GM23248 (cell line): ENCODE data around the gene GGT5. TPM values are rescaled to one million over a fixed set of nuclear protein-coding genes. Genes with fewer than 3 reads are reported as not detected.
A peak's percentile ranks its signal among the peaks of the same experiment; 100 is the strongest.
"Not testable (repeated sequence)": the region's sequence is repeated elsewhere in the genome, so short reads cannot be mapped to it uniquely, and the experiment has no call there.

Experiments
- DNase-seq: peaks from one replicate; pipeline ENCODE4 v3.0.0-alpha.2; 2015
- H2AFZ ChIP-seq: fragments of 200-600 bp; sonication (generic); 2 replicates; pipeline ENCODE4 v1.6.1; 2016; ENCODE audit warnings: antibody characterized with exemption
- H3F3A ChIP-seq: fragments of 200-600 bp; sonication (generic); 2 replicates; pipeline ENCODE4 v1.6.1; 2016; ENCODE audit warnings: mild to moderate bottlenecking, antibody characterized with exemption, mixed run types; ENCODE audit not compliant: insufficient read depth
- H3K27ac ChIP-seq: fragments of 200-600 bp; sonication (generic); 2 replicates; pipeline ENCODE4 v1.5.1; 2016; ENCODE audit warnings: mild to moderate bottlenecking
- H3K27me3 ChIP-seq: fragments of 200-600 bp; sonication (generic); replicated peaks from 2 replicates; pipeline ENCODE4 v1.6.1; 2016; ENCODE audit warnings: mild to moderate bottlenecking; ENCODE audit not compliant: insufficient read depth
- H3K36me3 ChIP-seq: fragments of 200-600 bp; sonication (generic); 2 replicates; pipeline ENCODE4 v1.6.1; 2016; ENCODE audit warnings: low read depth, mild to moderate bottlenecking
- H3K4me1 ChIP-seq: fragments of 200-600 bp; sonication (generic); 2 replicates; pipeline ENCODE4 v1.6.1; 2016; ENCODE audit warnings: mild to moderate bottlenecking; ENCODE audit not compliant: insufficient read depth
- H3K4me2 ChIP-seq: fragments of 200-600 bp; sonication (generic); one replicate; pipeline ENCODE4 v1.6.1; 2016; ENCODE audit warnings: mild to moderate bottlenecking; ENCODE audit not compliant: unreplicated experiment
- H3K4me3 ChIP-seq: fragments of 200-600 bp; sonication (generic); 2 replicates; pipeline ENCODE4 v1.5.1; 2016; ENCODE audit warnings: mild to moderate bottlenecking
- H3K79me2 ChIP-seq: fragments of 200-600 bp; sonication (generic); 2 replicates; pipeline ENCODE4 v1.6.1; 2016; ENCODE audit warnings: mild to moderate bottlenecking; ENCODE audit not compliant: insufficient read depth
- H3K9ac ChIP-seq: fragments of 200-600 bp; sonication (generic); 2 replicates; pipeline ENCODE4 v1.6.1; 2016; ENCODE audit warnings: mild to moderate bottlenecking
- H3K9me2 ChIP-seq: fragments of 200-600 bp; sonication (generic); 2 replicates; pipeline ENCODE4 v1.6.1; 2016; ENCODE audit warnings: mixed run types, mild to moderate bottlenecking, moderate library complexity; ENCODE audit not compliant: insufficient read depth
- H3K9me3 ChIP-seq: fragments of 200-600 bp; sonication (generic); one replicate; pipeline ENCODE4 v1.6.1; 2017; ENCODE audit warnings: low read depth
- H4K20me1 ChIP-seq: fragments of 200-600 bp; sonication (generic); 2 replicates; pipeline ENCODE4 v1.6.0; 2016; ENCODE audit not compliant: insufficient read depth
- WGBS, 2 experiments: methylation state at CpG; one replicate each; pipeline ENCODE4 v1.1.6; 2015 to 2017; ENCODE audit warnings: low lambda C conversion rate in 2 of 2, low coverage in 1 of 2; ENCODE audit errors: missing lambda C conversion rate in 2 of 2; 5-methylcytosine and 5-hydroxymethylcytosine counted together
- in situ Hi-C: fragments of 300-500 bp; cut with MboI; formaldehyde crosslinking; loops from 2 replicates; pipeline ENCODE4 v1.15.0; 2020
- polyA plus RNA-seq: library from polyadenylated mRNA; unstranded; fragments of >200 nt; fragmentation: Nextera tagmentation; extraction: Ambion mirVana; gene quantifications from 2 replicates; pipeline ENCODE4 v1.2.1, GENCODE V29; 2016
- total RNA-seq: library from RNA; depleted of rRNA; stranded (reverse); fragments of >200 nt; shearing (Covaris generic); gene quantifications from 2 replicates; pipeline ENCODE4 v1.2.3, GENCODE V29; 2014

Gene GGT5
- total and polyA plus RNA-seq, 2 experiments from 2014 or later, result 1.3 to 5.1 TPM

DNA sequence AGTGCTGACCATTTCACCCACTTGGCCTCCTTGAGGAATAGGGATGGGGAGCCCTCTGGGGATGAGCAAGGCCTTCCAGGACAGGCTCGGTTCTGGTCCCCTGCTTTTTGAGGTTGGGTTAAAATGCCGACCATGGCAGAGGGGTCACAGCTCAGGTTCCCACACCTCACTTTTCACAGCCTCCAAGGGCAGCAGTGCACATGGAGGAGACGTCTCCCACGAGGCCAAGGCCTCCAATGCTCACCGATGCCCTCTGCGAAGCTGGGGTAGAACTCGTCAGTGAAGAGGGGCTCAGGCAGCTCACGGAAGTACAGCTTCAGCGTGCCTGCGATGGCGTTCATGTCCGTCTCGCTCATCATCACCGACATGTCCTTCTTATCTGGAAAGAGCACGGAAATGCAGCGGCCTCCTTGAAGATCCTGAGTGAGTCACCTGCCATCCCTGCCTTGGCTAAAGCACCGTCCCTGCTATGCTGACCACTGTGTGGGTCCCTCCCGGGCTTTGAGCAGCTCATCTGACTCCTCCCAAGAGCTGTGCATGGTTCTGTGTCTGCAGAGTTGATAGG lies 17.4 kb upstream of the GGT5 start:
- H3K9me3 ChIP-seq, H4K20me1 ChIP-seq, H3K27me3 ChIP-seq, H3K4me1 ChIP-seq, in situ Hi-C loops, H3K79me2 ChIP-seq, H3F3A ChIP-seq, H3K9me2 ChIP-seq, H2AFZ ChIP-seq, H3K4me2 ChIP-seq, H3K9ac ChIP-seq, H3K27ac ChIP-seq, DNase-seq, H3K36me3 ChIP-seq, H3K4me3 ChIP-seq: not testable (repeated sequence)
- 89 to 95% methylated on average over 18 of the region's 18 CpGs for WGBS, 2 experiments

DNA sequence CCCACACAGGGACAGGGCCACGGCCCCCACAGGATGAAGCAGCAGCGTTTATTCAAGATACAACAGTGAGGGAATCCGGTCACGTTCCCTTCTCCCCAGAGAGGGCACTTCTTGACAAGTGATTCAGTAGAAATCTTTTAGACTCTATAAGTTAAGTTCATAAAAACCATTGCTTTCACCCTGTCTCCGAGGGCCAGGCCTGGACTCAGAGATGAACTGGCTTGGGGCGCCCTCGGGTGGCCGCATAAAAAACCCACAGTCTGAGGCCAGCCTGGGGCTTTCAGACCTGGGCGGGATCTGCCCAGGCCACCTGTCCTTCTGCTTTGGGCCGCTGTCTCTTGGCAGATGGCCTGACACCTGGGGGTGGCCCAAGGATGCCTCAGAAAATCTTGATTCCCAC lies 14.6 kb upstream of the GGT5 start:
- peak; percentile 90 for DNase-seq
- H3F3A ChIP-seq, H4K20me1 ChIP-seq, H3K9me2 ChIP-seq, in situ Hi-C loops, H3K79me2 ChIP-seq, H3K4me2 ChIP-seq, H3K27ac ChIP-seq, H3K4me3 ChIP-seq, H3K9ac ChIP-seq, H2AFZ ChIP-seq, H3K9me3 ChIP-seq, H3K27me3 ChIP-seq, H3K4me1 ChIP-seq, H3K36me3 ChIP-seq: not testable (repeated sequence)
- WGBS, 2 experiments, result 14 to 15% methylated on average over 8 to 10 of the region's 10 CpGs

DNA sequence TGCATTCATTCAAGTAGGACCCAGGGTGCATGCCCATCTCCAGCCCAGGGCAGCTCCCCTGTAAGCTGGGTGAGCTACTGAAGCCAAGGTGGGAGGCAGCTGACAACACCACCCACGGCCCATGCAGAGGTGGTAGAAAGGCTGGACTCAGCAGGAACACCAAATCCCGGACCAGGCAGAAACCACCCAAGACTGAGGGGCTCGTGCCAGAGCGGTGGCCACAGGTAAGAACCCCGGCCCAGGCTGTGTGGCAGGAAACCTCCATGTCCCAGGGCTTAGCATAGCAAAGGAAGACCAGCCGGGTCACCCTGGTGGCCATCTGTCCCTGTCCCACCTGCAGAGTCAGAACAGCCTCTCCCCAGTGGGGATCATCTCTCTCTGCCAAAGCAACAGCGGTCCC lies 11.9 kb upstream of the GGT5 start:
- DNase-seq, in situ Hi-C loops, H3K4me3 ChIP-seq, H2AFZ ChIP-seq, H4K20me1 ChIP-seq, H3K36me3 ChIP-seq, H3K27me3 ChIP-seq, H3K4me2 ChIP-seq, H3K9ac ChIP-seq, H3K9me3 ChIP-seq, H3K9me2 ChIP-seq, H3F3A ChIP-seq, H3K4me1 ChIP-seq, H3K27ac ChIP-seq, H3K79me2 ChIP-seq: not testable (repeated sequence)
- 91 to 96% methylated on average over 5 to 6 of the region's 7 CpGs for WGBS, 2 experiments

DNA sequence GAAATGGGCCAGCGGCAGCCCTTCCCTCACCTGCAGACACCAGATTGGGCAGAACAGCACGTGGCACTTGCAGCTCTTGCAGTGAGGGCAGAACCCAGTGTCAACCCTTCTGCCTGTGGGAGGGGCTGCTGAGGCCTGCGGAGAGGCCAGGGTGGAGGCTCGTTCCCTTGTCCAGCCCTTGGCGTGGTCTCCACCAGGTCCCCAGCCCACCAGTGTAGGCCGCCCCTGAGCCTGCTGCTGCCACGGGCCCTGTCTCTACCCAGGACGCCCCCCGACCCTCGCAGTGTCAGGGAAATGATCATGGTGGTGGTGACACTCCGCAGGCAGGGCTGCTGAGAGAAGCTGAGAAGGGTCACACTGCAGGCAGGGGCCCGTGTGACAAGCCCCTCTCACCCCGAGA lies 11.3 kb upstream of the GGT5 start:
- H3K4me2 ChIP-seq, H3F3A ChIP-seq, DNase-seq, H3K9me3 ChIP-seq, H4K20me1 ChIP-seq, H3K4me1 ChIP-seq, in situ Hi-C loops, H3K27me3 ChIP-seq, H2AFZ ChIP-seq, H3K79me2 ChIP-seq, H3K9me2 ChIP-seq, H3K27ac ChIP-seq, H3K9ac ChIP-seq, H3K4me3 ChIP-seq, H3K36me3 ChIP-seq: not testable (repeated sequence)
- 95 to 98% methylated on average over 10 of the region's 13 CpGs for WGBS, 2 experiments

DNA sequence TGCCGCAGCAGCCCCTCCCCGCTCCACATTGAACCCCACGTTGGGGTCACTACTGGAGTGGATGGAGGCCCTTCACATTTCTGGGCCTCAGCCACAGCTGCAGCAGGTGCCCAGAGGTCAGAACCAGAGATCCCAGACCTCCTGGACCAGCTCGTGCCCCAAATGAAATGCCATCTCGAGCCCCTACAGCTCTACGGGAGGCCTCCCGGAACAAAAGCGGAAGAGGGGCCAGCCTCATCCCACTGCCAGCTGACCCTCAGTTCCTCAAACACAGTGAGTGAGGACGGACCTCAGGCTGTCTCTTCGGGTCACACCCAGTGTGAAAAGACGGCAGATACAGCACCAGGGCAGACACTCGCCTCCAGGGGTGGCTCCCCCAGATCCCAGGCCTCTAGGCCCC lies 8.2 kb upstream of the GGT5 start:
- H2AFZ ChIP-seq, H3K4me2 ChIP-seq, H3K4me1 ChIP-seq, H4K20me1 ChIP-seq, H3K4me3 ChIP-seq, H3F3A ChIP-seq, DNase-seq, H3K36me3 ChIP-seq, H3K9me3 ChIP-seq, in situ Hi-C loops, H3K9me2 ChIP-seq, H3K27ac ChIP-seq, H3K79me2 ChIP-seq, H3K9ac ChIP-seq, H3K27me3 ChIP-seq: not testable (repeated sequence)
- WGBS, 2 experiments, result 91 to 95% methylated on average over 11 to 12 of the region's 12 CpGs

DNA sequence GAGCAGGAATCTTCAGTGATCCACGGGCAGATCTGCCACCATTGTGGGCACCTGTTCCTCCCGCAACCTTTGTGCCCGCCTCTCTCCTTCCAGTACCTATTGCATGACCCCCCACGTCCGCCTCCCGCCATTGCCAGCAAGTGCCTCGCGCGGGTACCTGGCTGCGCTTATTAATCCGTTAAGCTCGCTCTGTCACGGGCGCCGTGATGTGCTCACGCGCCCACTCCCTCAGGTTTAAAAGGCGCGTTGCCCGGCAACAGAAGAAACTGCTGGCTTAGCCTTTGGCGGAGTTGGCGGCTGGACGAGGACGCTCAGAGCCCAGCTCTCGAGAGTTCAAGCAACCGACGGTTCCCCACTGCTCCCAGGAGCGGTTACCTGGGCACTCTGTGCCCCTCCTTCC lies 6.4 kb upstream of the GGT5 start:
- H3K27me3 ChIP-seq, H3K9me2 ChIP-seq, H3F3A ChIP-seq, H3K4me1 ChIP-seq, H3K9me3 ChIP-seq, H3K9ac ChIP-seq, DNase-seq, H3K36me3 ChIP-seq, in situ Hi-C loops, H3K79me2 ChIP-seq, H2AFZ ChIP-seq, H3K4me3 ChIP-seq, H3K27ac ChIP-seq, H4K20me1 ChIP-seq, H3K4me2 ChIP-seq: not testable (repeated sequence)
- no CpG with 5 or more reads among the region's 28 CpGs for WGBS, 2 experiments

DNA sequence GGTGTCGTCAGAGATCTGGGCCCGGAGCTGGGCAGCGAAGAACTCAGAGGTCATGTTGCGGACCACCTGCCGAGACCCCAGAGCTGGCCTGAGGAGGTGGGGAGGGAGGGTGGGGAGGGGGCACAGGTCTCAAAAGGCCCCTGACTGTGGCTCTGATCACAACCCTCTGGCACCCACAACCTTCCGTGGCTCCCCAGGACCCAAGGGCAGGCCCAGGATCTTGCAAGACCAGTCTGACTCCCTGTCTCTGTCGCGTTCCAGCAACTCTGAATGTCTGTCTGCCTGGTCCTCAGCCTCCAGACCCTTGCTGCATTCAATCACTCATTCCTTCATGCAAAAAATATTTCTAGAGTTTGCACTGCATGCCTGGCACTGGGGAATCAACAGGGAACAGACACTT lies 4.5 kb upstream of the GGT5 start:
- H3K4me2 ChIP-seq, H3K4me3 ChIP-seq, H3F3A ChIP-seq, H2AFZ ChIP-seq, H3K36me3 ChIP-seq, H3K79me2 ChIP-seq, H3K9me3 ChIP-seq, H4K20me1 ChIP-seq, H3K27ac ChIP-seq, DNase-seq, H3K9me2 ChIP-seq, H3K9ac ChIP-seq, H3K27me3 ChIP-seq: not testable (repeated sequence)
- peaks cover 18% of the 10 kb centered on the region for H3K4me1 ChIP-seq
- in situ Hi-C loops, result loop anchor here (10.0 kb wide), 1 partner anchor 55 kb away; no protein-coding TSS in a partner anchor
- WGBS, 2 experiments, result 83 to 86% methylated on average over 5 to 6 of the region's 8 CpGs

DNA sequence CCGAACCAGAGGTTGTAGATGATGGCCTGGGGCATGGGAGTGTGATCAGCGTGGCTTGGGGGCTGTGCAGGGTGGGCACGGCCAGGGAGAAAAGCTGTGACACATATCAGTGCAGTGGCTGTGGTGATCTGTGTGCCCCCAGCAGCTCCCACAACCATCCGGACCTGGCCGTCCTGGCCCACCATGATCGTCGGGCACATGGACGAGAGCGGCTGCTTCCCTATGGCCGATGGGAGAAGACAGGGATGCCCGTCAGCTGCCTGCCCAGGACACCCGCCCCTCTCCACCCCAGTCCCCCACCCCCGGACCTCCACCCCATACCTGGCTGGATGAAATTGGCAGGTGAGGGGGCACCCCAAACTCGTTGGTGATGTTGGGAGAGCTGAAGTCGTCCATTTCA lies 3.7 kb upstream of the GGT5 start:
- H3K9me3 ChIP-seq, H3K79me2 ChIP-seq, H3K4me3 ChIP-seq, H3K27ac ChIP-seq, H3K9ac ChIP-seq, H4K20me1 ChIP-seq, H2AFZ ChIP-seq, H3K27me3 ChIP-seq, H3K4me2 ChIP-seq, H3K36me3 ChIP-seq, H3K9me2 ChIP-seq, H3F3A ChIP-seq, DNase-seq: not testable (repeated sequence)
- 92 to 98% methylated on average over 6 to 15 of the region's 15 CpGs for WGBS, 2 experiments
- peaks cover 21% of the 10 kb centered on the region for H3K4me1 ChIP-seq
- in situ Hi-C loops, result loop anchor here (10.0 kb wide), 1 partner anchor 54 kb away; no protein-coding TSS in a partner anchor
